CD4-positive, CD25-positive, alpha-beta regulatory T cell (primary cell): ENCODE results near the gene CTSC. TPM values are rescaled to one million over a fixed set of nuclear protein-coding genes. Genes with fewer than 3 reads are reported as not detected.

Source experiments
- ATAC-seq, 2 donors: fragments of 150-1000 bp; cut with Tn5 transposase; one replicate each; pipeline ENCODE4 v1.10.0; 2021; ENCODE audit warnings: low read depth in 2 of 2, moderate number of reproducible peaks in 2 of 2, moderate library complexity in 1 of 2
- DNase-seq, 3 donors: peaks; one replicate each; pipeline versions ENCODE4 v3.0.0 to v3.0.0-alpha.2; 2012 to 2022; ENCODE audit warnings: mixed read lengths in 1 of 3
- H3K27ac ChIP-seq: one replicate; pipeline ENCODE4 v1.7.0; 2013; ENCODE audit warnings: mild to moderate bottlenecking, low read length; ENCODE audit not compliant: insufficient read depth, poor library complexity, severe bottlenecking
- H3K27me3 ChIP-seq: one replicate; pipeline ENCODE4 v1.7.0; 2013; ENCODE audit warnings: low read length; ENCODE audit not compliant: control insufficient read depth, insufficient read depth
- H3K36me3 ChIP-seq: one replicate; pipeline ENCODE4 v1.7.0; 2013; ENCODE audit warnings: mild to moderate bottlenecking, low read length, moderate library complexity; ENCODE audit not compliant: control insufficient read depth, insufficient read depth
- H3K4me1 ChIP-seq: 2 replicates; pipeline ENCODE4 v1.7.0; 2013; ENCODE audit warnings: mild to moderate bottlenecking, low read length; ENCODE audit not compliant: insufficient read depth, control insufficient read depth, poor library complexity, severe bottlenecking
- H3K4me3 ChIP-seq: one replicate; pipeline ENCODE4 v1.7.0; 2013; ENCODE audit warnings: low read depth, mild to moderate bottlenecking, low read length, moderate library complexity
- H3K9me3 ChIP-seq, 2 experiments: 1 replicate in 1 of 2; 2 replicates in 1 of 2; pipeline ENCODE4 v1.7.0; 2013; ENCODE audit warnings: low read length in 2 of 2, mild to moderate bottlenecking in 1 of 2, moderate library complexity in 1 of 2; ENCODE audit not compliant: control insufficient read depth in 2 of 2
- H3K27ac Mint-ChIP-seq, 3 donors: one replicate each; pipeline ENCODE4 v1.8.0; 2020 to 2022; ENCODE audit warnings: mild to moderate bottlenecking in 3 of 3, mixed read lengths in 3 of 3, moderate library complexity in 2 of 3
- H3K27me3 Mint-ChIP-seq: one replicate; pipeline ENCODE4 v1.8.0; 2022; ENCODE audit warnings: mild to moderate bottlenecking, mixed read lengths
- H3K36me3 Mint-ChIP-seq: one replicate; pipeline ENCODE4 v1.8.0; 2020; ENCODE audit warnings: mixed read lengths
- H3K4me1 Mint-ChIP-seq, 4 donors: one replicate each; pipeline ENCODE4 v1.8.0; 2020 to 2022; ENCODE audit warnings: mixed read lengths in 4 of 4, mild to moderate bottlenecking in 1 of 4
- H3K4me3 Mint-ChIP-seq, 4 donors: one replicate each; pipeline ENCODE4 v1.8.0; 2020 to 2022; ENCODE audit warnings: mild to moderate bottlenecking in 4 of 4, mixed read lengths in 4 of 4, moderate library complexity in 3 of 4
- H3K9me3 Mint-ChIP-seq, 7 donors: one replicate each; pipeline ENCODE4 v1.8.0; 2020 to 2022; ENCODE audit warnings: mixed read lengths in 7 of 7, mild to moderate bottlenecking in 3 of 7, moderate library complexity in 2 of 7
- polyA plus RNA-seq, 4 donors: library from polyadenylated mRNA; unstranded; fragments of 300-500 nt; fragmentation: Illumina TruSeq; gene quantifications; one replicate each; pipeline ENCODE4 v1.2.3, GENCODE V29; 2021
- total RNA-seq: library from RNA; stranded (reverse); gene quantifications from one replicate; pipeline ENCODE4 v1.2.3, GENCODE V29; 2022

Gene CTSC
- total and polyA plus RNA-seq, 5 donors from 2014 or later: 88.8 to 306 (median 206) TPM

GRCh38 chr11:88352139-88352538 lies 14.6 kb upstream of the CTSC start:
- Histone ChIP-seq H3K27me3 (no peaks in the 10 kb centered on the region), H3K36me3 (no peaks in the 10 kb centered on the region), H3K4me1 (peaks cover 24% of the 10 kb centered on the region), H3K27ac (no peak overlapping the region), H3K9me3 (no peaks in the 10 kb centered on the region), H3K4me3 (no peak overlapping the region)
- ATAC-seq (no peak), DNase-seq (no peak)
- Mint-ChIP-seq H3K4me1 (peaks cover 12 to 39% (median 26%) of the 10 kb centered on the region in 4 donors), H3K27ac (no peak overlapping the region), H3K4me3 (no peak overlapping the region), H3K36me3 (no peaks in the 10 kb centered on the region), H3K9me3 (no peaks in the 10 kb centered on the region), H3K27me3 (no peaks in the 10 kb centered on the region)

- H3K36me3 Mint-ChIP-seq: no peaks in the 10 kb centered on the region
- ATAC-seq (no peak), DNase-seq (no peak)
- no peaks in the 10 kb centered on the region for H3K27me3 Mint-ChIP-seq
- Histone ChIP-seq H3K9me3 (no peaks in the 10 kb centered on the region), H3K27me3 (no peaks in the 10 kb centered on the region), H3K27ac (no peak overlapping the region), H3K36me3 (no peaks in the 10 kb centered on the region), H3K4me1 (peaks cover 3% of the 10 kb centered on the region), H3K4me3 (no peak overlapping the region)
- H3K27ac Mint-ChIP-seq: no peak overlapping the region
- peaks cover 6 to 32% (median 23%) of the 10 kb centered on the region in 4 donors for H3K4me1 Mint-ChIP-seq
- peaks cover 0 to 1% (median 0%) of the 10 kb centered on the region in 7 donors for H3K9me3 Mint-ChIP-seq
- no peak overlapping the region for H3K4me3 Mint-ChIP-seq
Observed at GRCh38 chr11:88348870-88349269, 11.3 kb upstream of the CTSC start.

- Mint-ChIP-seq H3K4me1 (peaks cover 8 to 33% (median 16%) of the 10 kb centered on the region in 4 donors), H3K27ac (no peak overlapping the region)
- H3K27me3 ChIP-seq: no peaks in the 10 kb centered on the region
Observed at GRCh38 chr11:88345949-88346348, 8.4 kb upstream of the CTSC start.

GRCh38 chr11:88345408-88345807 lies 7.9 kb upstream of the CTSC start:
- Mint-ChIP-seq H3K36me3 (no peaks in the 10 kb centered on the region), H3K4me1 (peaks cover 8 to 35% (median 16%) of the 10 kb centered on the region in 4 donors), H3K9me3 (peaks cover 0 to 1% (median 0%) of the 10 kb centered on the region in 7 donors), H3K27me3 (no peaks in the 10 kb centered on the region), H3K27ac (no peak overlapping the region), H3K4me3 (no peak overlapping the region)
- no peak overlapping the region for H3K27ac ChIP-seq
- ATAC-seq (peak in 1 of 2 donors; percentile 39), DNase-seq (no peak)
- H3K4me3 ChIP-seq: no peak overlapping the region
- no peaks in the 10 kb centered on the region for H3K27me3 ChIP-seq
- H3K9me3 ChIP-seq: no peaks in the 10 kb centered on the region
- no peaks in the 10 kb centered on the region for H3K4me1 ChIP-seq
- H3K36me3 ChIP-seq: no peaks in the 10 kb centered on the region

More at GRCh38 chr11:88345949-88346348, 8.4 kb upstream of the CTSC start:
- H3K27ac ChIP-seq: no peak overlapping the region
- H3K36me3 Mint-ChIP-seq: no peaks in the 10 kb centered on the region
- H3K9me3 Mint-ChIP-seq: peaks cover 0 to 1% (median 0%) of the 10 kb centered on the region in 7 donors
- no peak overlapping the region for H3K4me3 Mint-ChIP-seq
- ATAC-seq: no peak
- H3K9me3 ChIP-seq: no peaks in the 10 kb centered on the region
- no peak overlapping the region for H3K4me3 ChIP-seq
- no peaks in the 10 kb centered on the region for H3K27me3 Mint-ChIP-seq
- H3K36me3 ChIP-seq: no peaks in the 10 kb centered on the region
- no peak for DNase-seq
- no peaks in the 10 kb centered on the region for H3K4me1 ChIP-seq

GRCh38 chr11:88344869-88345268 lies 7.3 kb upstream of the CTSC start:
- no peaks in the 10 kb centered on the region for H3K9me3 ChIP-seq
- H3K27me3 ChIP-seq: no peaks in the 10 kb centered on the region
- no peak for DNase-seq
- H3K27me3 Mint-ChIP-seq: no peaks in the 10 kb centered on the region
- H3K9me3 Mint-ChIP-seq: peaks cover 0 to 1% (median 0%) of the 10 kb centered on the region in 7 donors
- H3K4me3 Mint-ChIP-seq: no peak overlapping the region
- H3K4me3 ChIP-seq: no peak overlapping the region
- no peaks in the 10 kb centered on the region for H3K36me3 ChIP-seq
- H3K27ac ChIP-seq: no peak overlapping the region
- no peaks in the 10 kb centered on the region for H3K36me3 Mint-ChIP-seq
- H3K4me1 ChIP-seq: no peaks in the 10 kb centered on the region
- no peak for ATAC-seq
- H3K27ac Mint-ChIP-seq: no peak overlapping the region
- peaks cover 13 to 39% (median 19%) of the 10 kb centered on the region in 4 donors for H3K4me1 Mint-ChIP-seq

- H3K27me3 Mint-ChIP-seq: no peaks in the 10 kb centered on the region
- Histone ChIP-seq H3K36me3 (no peaks in the 10 kb centered on the region), H3K27me3 (no peaks in the 10 kb centered on the region), H3K4me1 (peaks cover 9% of the 10 kb centered on the region), H3K4me3 (no peak overlapping the region), H3K27ac (no peak overlapping the region), H3K9me3 (no peaks in the 10 kb centered on the region)
- H3K4me1 Mint-ChIP-seq: peaks cover 25 to 46% (median 36%) of the 10 kb centered on the region in 4 donors
- ATAC-seq (no peak), DNase-seq (no peak)
- peak overlapping the region in 1 of 4 donors; percentile 57 for H3K4me3 Mint-ChIP-seq
- H3K27ac Mint-ChIP-seq: peak overlapping the region in 2 of 3 donors; percentile 23 to 53
- no peaks in the 10 kb centered on the region for H3K36me3 Mint-ChIP-seq
- H3K9me3 Mint-ChIP-seq: peaks cover 0 to 2% (median 0%) of the 10 kb centered on the region in 7 donors
Observed at GRCh38 chr11:88341522-88342251, 4.2 kb upstream of the CTSC start.

GRCh38 chr11:88340366-88340935 lies 2.9 kb upstream of the CTSC start:
- Histone ChIP-seq H3K4me3 (no peak overlapping the region), H3K36me3 (no peaks in the 10 kb centered on the region), H3K9me3 (no peaks in the 10 kb centered on the region), H3K27me3 (no peaks in the 10 kb centered on the region), H3K4me1 (peaks cover 14% of the 10 kb centered on the region), H3K27ac (no peak overlapping the region)
- Mint-ChIP-seq H3K27ac (peak overlapping the region in 1 of 3 donors; percentile 33), H3K36me3 (peaks cover under 1% of the 10 kb centered on the region), H3K9me3 (peaks cover 0 to 2% (median 0%) of the 10 kb centered on the region in 7 donors), H3K4me1 (peaks cover 27 to 48% (median 35%) of the 10 kb centered on the region in 4 donors), H3K4me3 (peak overlapping the region in 2 of 4 donors; percentile 47 to 99), H3K27me3 (no peaks in the 10 kb centered on the region)
- ATAC-seq (no peak), DNase-seq (no peak)
